Testis (tissue), 5 donors: Measurements from ENCODE around the gene RFC1. TPM values are rescaled to one million over a fixed set of nuclear protein-coding genes. Genes with fewer than 3 reads are reported as not detected.
"Not testable (repeated sequence)": the region's sequence is repeated elsewhere in the genome, so short reads cannot be mapped to it uniquely, and the experiment has no call there.

ENCODE experiments used
- DNase-seq: peaks from one replicate; pipeline ENCODE4 v3.0.0-alpha.2; 2019
- H3K27ac ChIP-seq, 2 donors: fragments of 200-600 bp; sonication (generic); one replicate each; pipeline ENCODE4 v1.5.1; 2019
- H3K27me3 ChIP-seq: fragments of 200-600 bp; sonication (generic); one replicate; pipeline ENCODE4 v1.5.1; 2019
- H3K36me3 ChIP-seq: fragments of 200-600 bp; sonication (generic); one replicate; pipeline ENCODE4 v1.5.1; 2017; ENCODE audit warnings: low read depth; ENCODE audit errors: missing control alignments
- H3K4me1 ChIP-seq: fragments of 200-600 bp; sonication (generic); one replicate; pipeline ENCODE4 v1.5.1; 2019
- H3K4me3 ChIP-seq, 2 donors: fragments of 200-600 bp; sonication (generic); one replicate each; pipeline ENCODE4 v1.5.1; 2017 to 2019
- H3K9me3 ChIP-seq: fragments of 200-600 bp; sonication (generic); one replicate; pipeline ENCODE4 v1.5.1; 2017
- CTCF ChIP-seq, 3 experiments: fragments of 450-650 bp in 2 of 3; fragments of 200-600 bp in 1 of 3; sonication (generic) in 1 of 3; IDR thresholded peaks; one replicate each; pipeline ENCODE4 v1.5.1; 2016 to 2019; ENCODE audit warnings: antibody characterized with exemption in 3 of 3, mild to moderate bottlenecking in 2 of 3, moderate library complexity in 1 of 3
- POLR2A ChIP-seq: fragments of 450-650 bp; IDR thresholded peaks from one replicate; pipeline ENCODE4 v1.6.1; 2017; ENCODE audit warnings: antibody characterized with exemption, mild to moderate bottlenecking, moderate library complexity
- WGBS, 2 donors: methylation state at CpG; one replicate each; pipeline ENCODE4 v1.1.5; 2018; 5-methylcytosine and 5-hydroxymethylcytosine counted together
- intact Hi-C: fragments of 100-400 bp; cut with DNase I; formaldehyde crosslinking; loops from one replicate; pipeline ENCODE4 v1.15.1; 2023; ENCODE audit warnings: low total_unique reads
- long read RNA-seq, 2 donors: transcript quantifications; one replicate each; lab custom pipeline, GENCODE V29; 2026
- polyA plus RNA-seq: library from polyadenylated mRNA; stranded (reverse); fragments of 350-450 nt; fragmentation: Illumina TruSeq; extraction: RNeasy Lipid Tissue Mini Kit (QIAGEN cat#74804); gene quantifications from one replicate; pipeline ENCODE4 v1.2.3, GENCODE V29; 2014; ENCODE audit warnings: low read depth, low replicate concordance; ENCODE audit not compliant: insufficient read depth
- total RNA-seq, 2 donors: library from RNA; depleted of rRNA; stranded (reverse); fragments of >200 nt; gene quantifications; one replicate each; pipeline ENCODE4 v1.2.3, GENCODE V29; 2016

Gene RFC1
- total RNA-seq (10 to 100 TPM; 29.5 to 34.9 TPM), polyA plus RNA-seq (26.9 TPM)
- long read RNA-seq, donor 1, partial matches to known transcripts = 71 of 76 reads
- long read RNA-seq, donor 1, other reads (novel, unspliced or antisense) = 0 of 76 reads
- long read RNA-seq, donor 2, partial matches to known transcripts = 23 of 27 reads
- long read RNA-seq, donor 2, other reads (novel, unspliced or antisense) = 0 of 27 reads

GRCh38 chr4:39365830-39366771, at the start of gene RFC1:
Gene RFC1 (minus strand): TSS chr4:39366362. CDS start chr4:39366241, 121 bp downstream.
- intact Hi-C loops = no loop called here
- DNase-seq = peak; percentile 95

GRCh38 chr4:39415678-39416283, 49.6 kb upstream of the RFC1 start:
- H3K27me3 ChIP-seq = no peaks in the 10 kb centered on the region
- H3K27ac ChIP-seq = no peak overlapping the region
- no peaks in the 10 kb centered on the region for H3K9me3 ChIP-seq
- no peak for DNase-seq
- no peak overlapping the region for H3K4me3 ChIP-seq
- intact Hi-C loops = no loop called here
- no peaks in the 10 kb centered on the region for H3K4me1 ChIP-seq
- TF ChIP-seq POLR2A (no peak), CTCF (IDR thresholded peaks at IDR 0.05) (no peak)
- no peaks in the 10 kb centered on the region for H3K36me3 ChIP-seq
- WGBS, 2 donors = 66 to 83% methylated on average over 2 of the region's 2 CpGs

More at GRCh38 chr4:39365830-39366771, at the start of gene RFC1:
- Histone ChIP-seq H3K27me3 (no peaks in the 10 kb centered on the region), H3K36me3 (no peaks in the 10 kb centered on the region), H3K27ac (peak within 1 kb of the TSS; percentile 88 to 90), H3K4me3 (peak within 1 kb of the TSS; percentile 94 to 99), H3K9me3 (no peaks in the 10 kb centered on the region), H3K4me1 (peaks cover 11% of the 10 kb centered on the region)
- TF ChIP-seq POLR2A (no peak), CTCF (IDR thresholded peaks at IDR 0.05) (peak in 1 of 3 experiments; percentile 6)
- WGBS, 2 donors = 3 to 5% methylated on average over 35 to 59 of the region's 60 CpGs

GRCh38 chr4:39411561-39411960, 45.4 kb upstream of the RFC1 start:
- 69 to 70% methylated on average over 8 of the region's 8 CpGs for WGBS, 2 donors
- H3K27me3 ChIP-seq, DNase-seq, intact Hi-C loops, H3K27ac ChIP-seq, H3K4me1 ChIP-seq, H3K36me3 ChIP-seq, H3K9me3 ChIP-seq: not testable (repeated sequence)
- peak overlapping the region in 1 of 2 donors; percentile 9 for H3K4me3 ChIP-seq

GRCh38 chr4:39410415-39410814, 44.3 kb upstream of the RFC1 start:
- intact Hi-C loops = no loop called here
- H3K27me3 ChIP-seq = no peaks in the 10 kb centered on the region
- H3K4me3 ChIP-seq = no peak overlapping the region
- no peak for DNase-seq
- H3K9me3 ChIP-seq = no peaks in the 10 kb centered on the region
- no peaks in the 10 kb centered on the region for H3K36me3 ChIP-seq
- no peak overlapping the region for H3K27ac ChIP-seq
- 23 to 47% methylated on average over 5 of the region's 5 CpGs for WGBS, 2 donors
- no peak for TF ChIP-seq CTCF (IDR thresholded peaks at IDR 0.05)
- no peak for TF ChIP-seq POLR2A
- H3K4me1 ChIP-seq = no peaks in the 10 kb centered on the region

- no peak overlapping the region for H3K4me3 ChIP-seq
- H3K4me1 ChIP-seq = no peaks in the 10 kb centered on the region
- WGBS, 2 donors = 64 to 73% methylated on average over 1 of the region's 1 CpG
- TF ChIP-seq POLR2A (no peak), CTCF (IDR thresholded peaks at IDR 0.05) (no peak)
- H3K9me3 ChIP-seq = no peaks in the 10 kb centered on the region
- intact Hi-C loops = no loop called here
- H3K27ac ChIP-seq = no peak overlapping the region
- DNase-seq = no peak
- H3K36me3 ChIP-seq = no peaks in the 10 kb centered on the region
- no peaks in the 10 kb centered on the region for H3K27me3 ChIP-seq
Observed at GRCh38 chr4:39407584-39407885, 41.4 kb upstream of the RFC1 start.
